Measurements from ENCODE around the gene SRR.

Gene SRR

DNA sequence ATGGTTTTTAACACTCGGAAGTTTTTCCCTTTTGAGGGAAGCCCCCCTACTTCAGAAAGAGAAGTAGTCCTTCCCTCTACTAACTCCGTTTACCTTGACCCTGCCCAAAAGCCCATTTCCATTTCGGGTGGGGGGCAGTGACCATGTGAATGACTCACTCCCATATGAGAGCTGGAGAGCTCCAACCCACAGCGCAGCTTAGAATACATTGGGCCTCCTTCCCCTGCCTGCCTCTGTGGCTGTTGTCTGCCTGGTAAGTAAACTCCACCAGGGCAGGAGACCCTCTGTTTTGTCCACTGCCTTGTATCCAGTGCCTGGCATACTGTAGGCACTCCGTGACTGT, 34.5 kb downstream of the SRR start:
- peak in 6 of 56 donors; percentile 15 to 58 (median 30) for DNase-seq

DNA sequence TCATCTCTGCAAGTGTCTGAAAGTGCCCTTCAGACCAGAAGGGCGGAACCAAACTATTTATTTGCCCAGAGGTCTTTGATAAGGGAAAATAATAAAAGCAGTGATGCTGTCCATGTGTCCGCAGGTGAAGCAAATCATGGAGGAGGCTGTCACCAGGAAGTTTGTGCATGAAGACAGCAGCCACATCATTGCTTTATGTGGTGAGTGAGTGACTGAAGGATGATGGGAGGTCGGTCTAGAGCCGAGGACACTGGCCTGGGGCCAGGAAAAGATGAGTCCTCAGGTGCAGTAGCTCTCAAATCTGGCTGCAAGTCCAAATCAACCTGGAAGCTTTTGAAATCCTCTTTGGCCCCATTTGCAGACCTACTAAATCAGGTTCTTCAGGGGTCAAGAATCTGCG, 39.7 kb downstream of the SRR start:
- DNase-seq, result no peak

DNA sequence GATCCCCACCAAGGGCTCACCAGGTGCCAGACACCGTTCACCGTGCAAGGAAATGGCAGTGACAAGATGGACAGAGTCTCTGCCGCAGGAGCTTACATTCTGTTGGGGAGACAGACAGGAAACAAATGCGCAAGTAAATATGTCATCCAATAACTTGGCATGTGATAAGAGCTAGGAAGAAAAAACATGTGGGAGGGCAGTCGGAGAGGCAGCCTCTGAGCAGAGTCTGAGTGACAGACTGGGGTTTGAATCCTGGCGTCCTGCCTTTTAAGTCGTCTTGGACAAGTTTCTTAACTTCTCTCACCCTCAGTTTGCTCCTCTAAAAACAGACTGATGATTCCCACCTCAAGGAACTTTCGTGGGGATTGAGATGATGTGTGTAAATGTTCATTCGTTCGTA, 40.8 kb downstream of the SRR start:
- peak in 1 of 56 donors; percentile 25 for DNase-seq

DNA sequence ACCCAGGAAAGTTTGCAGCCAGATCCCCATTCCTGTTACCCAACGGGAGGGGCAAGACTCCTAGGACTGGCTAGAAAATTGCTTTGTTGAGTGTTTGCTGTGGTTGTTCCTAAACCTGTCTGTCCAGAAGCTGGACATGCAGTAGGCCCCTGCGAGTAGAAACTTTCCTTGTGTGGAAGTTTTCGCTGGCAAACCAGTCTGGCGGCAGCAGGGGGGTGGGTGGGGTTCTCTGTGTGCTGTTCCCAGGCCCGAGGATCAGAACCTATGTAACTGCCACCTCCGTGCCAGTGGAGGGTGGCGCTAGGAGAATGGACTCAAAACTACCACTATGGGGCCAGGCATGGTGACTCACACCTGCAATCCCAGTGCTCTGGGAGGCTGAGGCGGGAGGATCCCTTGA, 42.7 kb downstream of the SRR start:
- no peak for DNase-seq

DNA sequence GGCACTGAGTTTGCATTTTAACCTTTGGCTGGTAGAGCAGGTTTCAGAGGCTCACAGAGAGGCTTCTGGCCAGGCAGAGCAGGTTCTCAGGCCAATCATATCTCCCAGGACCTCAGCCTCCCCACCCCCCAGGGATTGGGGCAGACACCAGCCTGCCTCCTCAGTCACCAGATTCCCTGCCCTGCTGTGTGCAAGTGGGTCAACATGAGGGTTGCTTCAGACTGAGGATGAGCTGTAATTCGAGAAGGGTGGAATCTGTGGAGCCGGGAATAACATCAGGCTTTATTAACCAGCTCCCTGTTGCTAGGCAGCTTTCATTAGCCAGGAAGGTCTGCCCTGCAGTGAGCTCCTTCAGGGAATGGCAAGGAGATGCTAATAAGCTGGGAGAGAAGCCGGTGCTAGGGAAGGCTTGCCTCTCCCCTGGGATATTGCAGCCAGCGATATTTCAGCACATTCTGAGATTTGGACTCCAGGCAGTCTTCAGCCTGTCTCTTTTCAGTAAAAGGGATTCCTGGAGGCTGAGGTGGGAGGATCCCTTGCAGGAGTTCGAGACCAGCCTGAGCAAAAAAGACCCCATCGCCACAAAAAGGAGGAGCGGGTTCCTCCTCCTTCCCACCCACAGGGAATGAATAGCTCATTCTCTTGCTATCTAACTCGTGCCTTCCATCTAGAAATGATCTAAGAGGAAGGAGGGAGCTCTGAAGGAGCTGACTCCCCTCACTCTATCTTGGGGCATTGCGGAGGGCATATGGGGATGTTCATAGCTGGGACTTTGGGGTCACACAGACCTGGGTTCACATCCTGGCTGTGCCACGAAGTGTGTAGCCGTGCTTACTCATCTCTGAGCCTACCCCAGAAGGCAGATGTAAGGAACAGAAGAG, 44.3 kb downstream of the SRR start:
- DNase-seq, result peak in 27 of 56 donors; percentile 9 to 76 (median 38)

DNA sequence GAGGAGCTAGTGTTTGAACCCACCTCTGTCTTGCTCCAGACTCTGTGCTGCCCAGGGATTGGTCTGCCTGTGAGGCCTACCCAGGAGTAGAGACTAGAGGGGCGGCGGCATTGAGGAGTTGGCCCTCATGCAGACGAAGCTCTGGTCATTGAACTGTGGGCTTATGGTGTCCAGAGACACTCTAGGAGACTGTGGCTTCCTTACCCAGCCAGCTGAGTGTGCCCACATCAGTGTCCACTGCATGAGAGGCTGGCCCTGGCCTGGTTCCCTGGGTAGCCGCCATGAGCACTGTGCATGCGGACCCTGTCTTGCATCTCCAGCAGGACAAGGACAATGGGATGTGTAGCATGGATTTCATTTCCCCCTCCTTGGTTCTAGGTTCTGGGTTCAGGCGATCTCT, 47.5 kb downstream of the SRR start:
- no peak for DNase-seq

DNA sequence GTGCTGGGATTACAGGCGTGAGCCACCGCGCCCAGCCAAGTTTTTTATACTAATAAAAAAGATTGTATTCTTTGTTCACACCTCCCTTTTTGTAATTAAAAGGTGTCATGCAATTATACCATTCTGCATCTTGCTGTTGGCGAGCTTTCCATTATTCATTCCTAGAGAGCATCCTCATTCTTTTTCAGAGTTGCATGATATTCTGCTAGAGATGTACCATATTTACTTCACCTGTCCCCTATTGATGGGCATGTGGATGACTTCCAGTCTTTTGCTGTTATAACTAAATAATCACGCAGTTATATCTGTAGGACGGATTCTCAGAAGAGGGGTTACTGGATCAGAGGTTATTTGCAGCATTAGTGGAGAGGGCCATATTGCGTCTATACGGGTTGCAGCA, 50.6 kb downstream of the SRR start:
- no peak for DNase-seq

DNA sequence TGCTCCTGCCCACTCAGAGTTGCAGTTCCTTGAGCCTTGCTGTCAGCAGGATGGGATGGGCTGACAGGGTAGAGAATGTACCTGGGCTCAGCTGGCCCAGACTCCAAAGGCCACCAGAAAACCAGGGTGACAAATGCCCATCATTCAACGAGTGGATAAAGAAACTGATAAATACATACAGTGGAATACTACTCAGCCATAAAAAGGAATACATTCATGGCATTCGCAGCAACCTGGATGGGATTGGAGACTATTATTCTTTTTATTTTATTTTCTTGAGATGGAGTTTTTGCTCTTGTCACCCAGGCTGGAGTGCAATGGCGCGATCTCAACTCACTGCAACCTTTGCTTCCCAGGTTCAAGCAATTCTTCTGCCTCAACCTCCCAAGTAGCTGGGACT, 53.5 kb downstream of the SRR start:
- DNase-seq, result no peak

DNA sequence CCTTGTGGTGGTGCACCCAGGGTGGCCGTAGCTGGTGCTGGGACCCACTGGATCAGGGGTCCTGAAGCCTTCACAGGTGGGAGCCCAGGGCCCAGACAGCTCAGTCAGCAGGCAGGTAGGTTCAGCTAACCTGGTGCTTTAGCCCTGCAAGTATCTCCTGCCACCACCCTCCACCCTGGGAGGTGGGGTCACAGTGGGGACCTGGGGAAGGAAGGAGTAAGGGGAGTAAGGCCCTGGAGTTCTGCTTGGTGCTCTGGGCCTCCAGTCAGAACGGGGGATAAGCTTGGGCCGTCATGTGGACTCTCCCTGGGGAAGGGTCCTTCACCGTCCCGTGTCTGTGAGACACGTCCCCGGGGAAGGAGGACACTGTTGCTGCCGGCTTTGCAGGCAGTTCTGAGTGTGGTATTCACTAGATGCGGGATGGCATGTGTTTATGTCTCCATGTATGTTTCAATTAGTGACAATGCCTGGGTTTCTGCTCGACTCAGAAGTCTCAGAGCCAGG, 54.2 kb downstream of the SRR start:
- no peak for DNase-seq

DNA sequence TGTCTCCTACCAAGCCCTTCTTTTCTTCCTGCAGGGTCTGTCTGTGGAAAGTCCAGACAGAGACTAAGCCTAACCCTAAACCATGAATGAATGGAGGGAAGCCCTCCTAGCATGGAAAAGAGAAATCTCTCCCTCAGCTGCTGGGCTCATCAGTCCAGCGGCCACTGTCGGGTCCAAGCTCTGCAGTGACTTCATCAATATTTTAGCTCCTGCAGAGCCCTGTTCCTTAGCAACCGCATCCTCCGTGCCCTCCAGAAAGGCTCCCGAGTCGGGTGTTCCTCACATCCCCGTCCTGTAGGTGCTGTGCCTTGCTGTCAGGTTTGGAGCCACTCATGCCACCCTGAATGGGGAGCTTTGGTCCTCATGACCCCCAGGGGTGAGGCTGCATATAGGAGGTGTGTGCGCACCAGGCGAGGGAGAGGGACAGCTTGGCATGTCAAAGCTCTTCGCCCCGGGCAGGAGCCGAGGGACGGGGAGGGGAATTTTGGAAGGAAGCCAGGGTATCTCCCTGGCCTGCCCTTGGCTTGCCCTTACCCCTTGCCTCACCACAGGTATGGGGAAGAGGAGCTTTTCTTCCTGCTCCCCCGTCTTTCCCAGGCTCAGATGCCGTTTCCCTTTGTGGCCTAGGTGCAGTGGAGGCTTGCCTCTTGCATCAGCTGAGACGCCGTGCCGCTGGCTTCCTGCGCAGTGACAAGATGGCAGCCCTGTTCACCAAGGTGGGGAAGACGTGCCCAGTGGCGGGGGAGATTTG, 57.4 kb downstream of the SRR start:
- no peak for DNase-seq

DNA sequence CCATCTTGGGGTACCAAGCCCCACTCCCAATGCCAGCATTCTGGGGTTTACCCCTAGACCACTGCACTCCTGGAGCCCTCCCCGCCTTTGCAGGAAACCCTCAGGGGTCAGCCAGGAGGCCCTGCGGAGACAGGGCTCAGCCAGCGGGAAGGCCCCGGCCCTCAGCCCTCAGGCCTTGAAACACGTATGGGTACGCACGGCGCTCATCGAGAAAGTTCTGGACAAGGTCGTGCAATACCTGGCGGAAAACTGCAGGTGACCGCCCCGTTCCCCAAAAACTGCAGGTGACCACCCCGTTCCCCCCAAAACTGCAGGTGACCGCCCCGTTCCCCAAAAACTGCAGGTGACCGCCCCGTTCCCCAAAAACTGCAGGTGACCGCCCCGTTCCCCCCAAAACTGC, 58.3 kb downstream of the SRR start:
- no peak for DNase-seq

DNA sequence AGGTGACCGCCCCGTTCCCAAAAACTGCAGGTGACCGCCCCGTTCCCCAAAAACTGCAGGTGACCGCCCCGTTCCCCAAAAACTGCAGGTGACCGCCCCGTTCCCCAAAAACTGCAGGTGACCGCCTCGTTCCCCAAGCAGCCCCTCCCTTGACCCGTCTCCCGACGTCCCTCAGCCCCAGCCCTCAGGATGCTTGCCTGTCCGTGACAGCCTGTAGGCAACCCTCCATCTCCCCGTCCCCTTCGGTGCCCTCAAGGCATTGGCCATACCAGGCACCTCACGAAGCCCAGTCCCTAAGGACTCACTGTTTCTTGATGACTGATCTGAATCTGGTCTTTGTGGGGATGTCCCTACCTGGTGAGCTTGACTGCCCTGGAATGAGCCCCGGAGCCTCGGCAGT, 58.7 kb downstream of the SRR start:
- no peak for DNase-seq

DNA sequence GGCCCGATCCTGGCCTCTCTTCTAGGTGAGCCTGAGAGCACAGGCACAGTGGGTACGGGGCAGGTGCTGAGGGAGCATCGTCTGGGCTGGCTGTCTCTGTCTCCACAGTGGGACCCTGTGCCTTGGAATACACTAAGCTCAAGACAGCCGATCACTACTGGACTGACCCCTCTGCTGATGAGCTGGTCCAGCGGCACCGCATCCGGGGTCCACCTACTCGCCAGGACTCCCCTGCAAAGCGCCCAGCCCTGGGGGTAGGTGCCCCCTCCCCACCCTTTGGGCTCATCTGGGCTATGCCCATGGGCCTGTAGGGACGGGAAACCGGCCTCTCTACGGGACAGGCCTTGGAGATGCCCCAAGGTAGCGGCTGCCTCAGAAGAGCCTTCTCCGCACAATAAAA, 59.1 kb downstream of the SRR start:
- no peak for DNase-seq

DNA sequence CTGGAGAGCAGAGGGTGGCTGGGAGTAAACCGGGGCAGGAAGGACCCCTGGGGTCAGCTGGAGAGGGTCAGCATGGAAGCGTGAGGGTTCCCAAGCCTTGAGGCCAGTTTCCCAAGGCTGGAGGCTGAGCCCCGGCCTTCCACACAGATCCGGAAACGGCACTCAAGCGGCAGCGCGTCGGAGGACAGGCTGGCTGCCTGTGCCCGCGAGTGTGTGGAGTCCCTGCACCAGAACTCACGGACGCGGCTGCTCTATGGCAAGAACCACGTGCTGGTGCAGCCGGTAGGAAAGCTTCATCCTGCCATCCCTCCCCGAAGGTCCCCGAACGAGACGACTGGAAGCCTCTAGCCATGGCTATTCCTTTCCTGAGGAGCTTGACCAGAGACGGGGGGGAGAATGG, 59.6 kb downstream of the SRR start:
- DNase-seq, result no peak

DNA sequence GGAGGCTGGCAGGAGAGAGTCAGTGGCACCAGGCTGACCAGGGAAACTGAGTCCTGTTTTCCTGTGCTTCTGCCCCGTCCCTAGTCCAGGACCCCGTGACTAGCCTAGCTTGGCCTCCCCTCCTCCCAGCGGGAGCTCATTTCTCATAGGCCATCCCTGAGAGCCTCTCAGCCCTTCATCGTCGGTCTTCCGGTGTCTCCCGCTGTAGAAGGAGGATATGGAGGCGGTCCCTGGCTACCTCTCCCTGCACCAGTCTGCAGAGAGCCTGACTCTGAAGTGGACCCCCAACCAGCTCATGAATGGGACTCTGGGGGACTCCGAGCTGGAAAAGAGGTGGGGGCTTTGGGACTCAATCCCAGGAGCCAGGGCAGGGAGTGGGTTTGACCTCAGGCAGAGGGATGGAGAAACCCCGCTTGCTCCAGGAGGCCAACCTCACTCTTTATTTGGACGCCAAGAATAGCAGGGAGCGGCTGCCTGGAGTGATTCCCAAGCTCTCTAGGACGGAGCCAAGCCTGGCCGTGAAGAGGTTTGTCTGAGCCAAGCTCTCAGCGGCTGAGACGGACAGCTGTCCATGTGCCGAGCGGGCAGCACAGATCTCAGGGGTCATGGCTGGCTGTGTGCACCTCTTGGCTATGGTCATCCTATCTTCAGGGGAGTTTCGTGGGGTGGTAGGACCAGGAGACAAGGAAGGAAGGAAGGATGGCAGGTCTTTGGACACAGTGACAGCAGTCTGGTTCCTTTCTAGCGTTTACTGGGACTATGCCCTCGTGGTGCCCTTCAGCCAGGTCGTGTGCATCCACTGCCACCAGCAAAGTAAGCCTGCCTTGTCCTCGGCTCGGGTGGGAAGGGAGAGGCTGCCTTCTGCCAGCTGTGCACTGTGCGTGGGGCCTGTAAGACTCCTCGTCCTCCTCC, 60.4 kb downstream of the SRR start:
- DNase-seq, result peak in 15 of 56 donors; percentile 8 to 57 (median 37)

DNA sequence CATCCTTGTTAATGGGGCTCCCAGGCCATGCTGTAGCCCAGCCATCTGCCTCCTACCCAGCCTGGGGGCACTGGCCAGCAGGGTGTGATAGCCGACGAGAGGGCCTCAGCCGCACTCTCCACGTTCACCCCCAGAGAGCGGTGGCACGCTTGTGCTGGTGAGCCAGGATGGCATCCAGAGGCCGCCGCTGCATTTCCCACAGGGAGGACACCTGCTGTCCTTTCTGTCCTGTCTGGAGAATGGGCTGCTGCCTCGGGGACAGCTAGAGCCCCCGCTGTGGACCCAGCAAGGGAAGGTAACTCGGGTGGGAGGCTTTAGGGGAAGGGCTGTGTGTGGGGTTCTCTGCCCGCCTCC, 61.0 kb downstream of the SRR start:
- no peak for DNase-seq

DNA sequence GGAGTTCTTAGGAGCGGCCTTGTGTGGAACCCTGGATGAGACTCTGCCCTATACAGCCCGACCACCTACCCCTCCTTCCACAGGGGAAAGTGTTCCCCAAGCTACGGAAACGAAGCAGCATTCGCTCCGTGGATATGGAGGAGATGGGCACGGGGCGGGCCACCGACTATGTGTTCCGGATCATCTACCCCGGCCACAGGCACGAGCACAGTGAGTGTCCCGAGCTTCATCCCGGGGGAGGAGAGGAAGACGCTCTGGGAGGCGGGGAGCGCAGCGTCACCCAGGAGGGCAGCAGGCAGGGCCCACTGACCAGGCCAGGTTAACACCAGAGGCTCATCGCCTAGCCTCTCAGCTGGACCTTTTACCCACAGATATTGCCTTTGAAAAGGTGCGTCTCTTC, 61.4 kb downstream of the SRR start:
- no peak for DNase-seq

DNA sequence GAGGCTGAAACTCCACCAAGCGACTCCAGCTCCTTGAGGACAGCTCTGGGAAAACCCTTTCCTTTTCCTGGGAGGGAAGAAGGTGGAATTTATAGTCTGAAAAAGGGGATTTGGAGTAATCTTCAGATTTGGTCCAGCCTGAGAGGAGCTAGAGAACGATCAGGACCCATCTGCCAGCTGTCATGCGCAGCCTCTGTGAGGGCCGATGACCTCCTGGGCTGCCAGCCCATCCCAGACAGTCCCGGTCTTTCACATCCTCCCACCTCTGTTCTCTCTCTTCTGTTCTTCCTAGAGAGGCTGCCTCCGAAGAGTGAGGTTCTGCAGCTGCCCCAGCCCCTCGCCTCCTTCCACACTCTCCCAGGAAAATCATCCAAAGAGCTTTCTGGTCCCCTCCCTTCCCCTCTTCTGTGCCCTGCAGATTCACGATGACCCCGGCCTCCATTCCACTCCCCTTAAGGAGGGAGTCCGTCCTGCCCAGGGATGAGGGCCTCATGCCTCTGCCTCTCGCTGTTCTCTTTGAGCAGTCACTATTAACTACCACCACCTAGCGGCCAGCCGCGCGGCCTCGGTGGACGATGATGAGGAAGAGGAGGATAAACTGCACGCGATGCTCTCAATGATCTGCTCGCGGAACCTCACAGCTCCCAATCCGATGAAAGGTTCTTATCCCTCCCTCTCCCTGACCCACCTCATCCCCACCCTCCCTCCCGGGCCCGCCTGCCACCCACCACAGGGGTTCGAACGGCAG, 63.2 kb downstream of the SRR start:
- peak in 10 of 56 donors; percentile 15 to 56 (median 31) for DNase-seq

DNA sequence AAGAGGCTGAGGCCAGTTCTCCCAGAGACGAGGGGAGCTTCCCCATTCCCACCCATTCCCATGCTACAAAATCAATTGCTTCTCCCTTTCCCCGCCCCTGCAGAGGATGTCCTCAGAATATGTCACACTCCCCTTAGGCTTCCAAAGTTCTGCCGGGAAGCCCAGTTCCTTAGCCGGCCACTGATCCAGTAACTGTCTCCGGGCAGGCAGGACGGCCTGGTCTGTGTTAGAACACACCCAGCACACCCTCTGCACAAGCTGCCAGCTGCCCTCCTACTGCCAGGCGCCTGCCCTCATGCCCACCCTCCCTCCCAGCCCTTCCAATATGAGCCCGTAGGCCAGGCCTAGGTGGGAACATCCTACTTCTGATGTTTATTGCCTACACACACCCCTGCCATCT, 64.6 kb downstream of the SRR start:
- no peak for DNase-seq

DNA sequence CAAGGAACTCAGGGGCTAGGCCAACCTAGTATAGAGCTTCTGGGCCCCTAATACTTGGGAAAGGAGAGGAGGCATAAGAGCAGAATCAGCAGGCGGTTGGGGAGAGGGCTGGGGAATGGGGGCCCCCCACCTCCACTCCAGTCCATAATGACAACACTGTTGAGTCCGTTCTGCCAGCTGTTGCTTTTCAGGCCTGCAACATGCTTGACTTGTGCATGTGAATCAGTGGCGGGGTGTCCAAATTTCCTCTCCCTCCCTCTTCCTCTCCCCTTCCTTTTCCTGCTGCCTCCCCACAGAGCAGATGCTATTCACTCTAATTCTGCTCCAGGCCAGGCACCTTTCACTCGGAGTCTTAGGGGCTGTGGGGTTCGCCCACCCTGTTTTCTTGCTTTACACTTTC, 65.3 kb downstream of the SRR start:
- DNase-seq, result no peak
